Measurements from ENCODE around the gene KRT77. TPM values are rescaled to one million over a fixed set of nuclear protein-coding genes. Genes with fewer than 3 reads are reported as not detected.

Gene KRT77
- total RNA-seq, 3 donors from 2014 or later: not detected

- H3K36me3 ChIP-seq (ENCODE audit: low read depth): no peaks in the 10 kb centered on the region
- H3K4me1 ChIP-seq (ENCODE audit: low read depth): no peaks in the 10 kb centered on the region
- intact Hi-C loops (cut with DNase I, micrococcal nuclease): no loop called here
- DNase-seq: no peak
- H3K9me3 ChIP-seq: no peaks in the 10 kb centered on the region
- no peak overlapping the region for H3K4me3 ChIP-seq
- no peak for TF ChIP-seq CTCF (IDR thresholded peaks at IDR 0.05)
- peak; percentile 31 for ATAC-seq
Observed at GRCh38 chr12:52698651-52699340, 4.5 kb downstream of the KRT77 start.

GRCh38 chr12:52697058-52697582 lies 6.2 kb downstream of the KRT77 start:
- no peak for ATAC-seq
- DNase-seq: no peak

GRCh38 chr12:52696588-52696987 lies 6.7 kb downstream of the KRT77 start:
- no peaks in the 10 kb centered on the region for H3K9me3 ChIP-seq
- no peaks in the 10 kb centered on the region for H3K36me3 ChIP-seq (ENCODE audit: low read depth)
- no peak overlapping the region for H3K4me3 ChIP-seq
- intact Hi-C loops (cut with DNase I, micrococcal nuclease): no loop called here
- no peaks in the 10 kb centered on the region for H3K4me1 ChIP-seq (ENCODE audit: low read depth)
- no peak for TF ChIP-seq CTCF (IDR thresholded peaks at IDR 0.05)
- DNase-seq (no peak), ATAC-seq (no peak)

More at GRCh38 chr12:52697058-52697582, 6.2 kb downstream of the KRT77 start:
- Histone ChIP-seq H3K9me3 (no peaks in the 10 kb centered on the region), H3K4me3 (no peak overlapping the region), H3K4me1 (ENCODE audit: low read depth) (no peaks in the 10 kb centered on the region), H3K36me3 (ENCODE audit: low read depth) (no peaks in the 10 kb centered on the region)
- no peak for TF ChIP-seq CTCF (IDR thresholded peaks at IDR 0.05)
- intact Hi-C loops (cut with DNase I, micrococcal nuclease): no loop called here

GRCh38 chr12:52695039-52695438 lies 8.3 kb downstream of the KRT77 start:
- Histone ChIP-seq H3K36me3 (ENCODE audit: low read depth) (no peaks in the 10 kb centered on the region), H3K4me3 (no peak overlapping the region), H3K9me3 (no peaks in the 10 kb centered on the region), H3K4me1 (ENCODE audit: low read depth) (no peaks in the 10 kb centered on the region)
- DNase-seq: no peak
- no peak for ATAC-seq
- TF ChIP-seq CTCF (IDR thresholded peaks at IDR 0.05): no peak
- intact Hi-C loops (cut with DNase I, micrococcal nuclease): no loop called here

GRCh38 chr12:52694151-52694550 lies 9.2 kb downstream of the KRT77 start:
- TF ChIP-seq CTCF (IDR thresholded peaks at IDR 0.05): no peak
- Histone ChIP-seq H3K36me3 (ENCODE audit: low read depth) (no peaks in the 10 kb centered on the region), H3K4me1 (ENCODE audit: low read depth) (no peaks in the 10 kb centered on the region), H3K9me3 (no peaks in the 10 kb centered on the region), H3K4me3 (no peak overlapping the region)
- intact Hi-C loops (cut with DNase I, micrococcal nuclease): no loop called here
- ATAC-seq (no peak), DNase-seq (no peak)

Data from mucosa of descending colon (tissue), 3 donors.